OCI-LY3 (cell line): Measurements from ENCODE around the gene PRR7.

Source experiments
- H2AFZ ChIP-seq: fragments of 200-600, 300-600 bp; shearing (Covaris generic); 2 replicates; pipeline ENCODE4 v1.6.0; 2014; ENCODE audit warnings: antibody characterized with exemption, low read depth, low read length
- H3K27ac ChIP-seq: fragments of 200-600, 300-600 bp; sonication (generic); 2 replicates; pipeline ENCODE4 v1.5.1; 2014; ENCODE audit warnings: mild to moderate bottlenecking, low read length, moderate library complexity, mixed read lengths
- H3K27me3 ChIP-seq: fragments of 200-600, 300-600 bp; sonication (generic); 2 replicates; pipeline ENCODE4 v1.6.1; 2014; ENCODE audit warnings: low read depth, low read length, mixed read lengths
- H3K36me3 ChIP-seq: fragments of 200-600, 300-600 bp; sonication (generic); replicated peaks from 2 replicates; pipeline ENCODE3; 2014; ENCODE audit warnings: low read depth, low read length, mixed read lengths
- H3K4me1 ChIP-seq: fragments of 300-600, 200-600 bp; sonication (generic); 2 replicates; pipeline ENCODE4 v1.6.1; 2014; ENCODE audit warnings: low read length, mixed read lengths
- H3K4me2 ChIP-seq: fragments of 200-600, 300-600 bp; sonication (generic); 2 replicates; pipeline ENCODE4 v1.6.1; 2014; ENCODE audit warnings: low read length, mixed read lengths
- H3K4me3 ChIP-seq: fragments of 300-600, 200-600 bp; sonication (generic); 2 replicates; pipeline ENCODE4 v1.5.1; 2014; ENCODE audit warnings: antibody characterized with exemption, mild to moderate bottlenecking, low read length, moderate library complexity
- H3K79me2 ChIP-seq: fragments of 300-600, 200-600 bp; shearing (Covaris generic); 2 replicates; pipeline ENCODE4 v1.6.1; 2014; ENCODE audit warnings: mild to moderate bottlenecking, low read length, mixed read lengths
- H3K9ac ChIP-seq: fragments of 300-600, 200-600 bp; shearing (Covaris generic); 2 replicates; pipeline ENCODE4 v1.6.0; 2014; ENCODE audit warnings: mild to moderate bottlenecking, low read length, moderate library complexity
- H3K9me3 ChIP-seq: fragments of 200-600, 300-600 bp; shearing (Covaris generic); 2 replicates; pipeline ENCODE4 v1.6.1; 2014; ENCODE audit warnings: low read length, mixed read lengths; ENCODE audit not compliant: insufficient read depth
- H4K20me1 ChIP-seq: fragments of 200-600, 300-600 bp; sonication (generic); 2 replicates; pipeline ENCODE4 v1.6.1; 2016; ENCODE audit warnings: low read length, mixed read lengths; ENCODE audit not compliant: insufficient read depth
- EZH2phosphoT487 ChIP-seq: fragments of 200-600 bp; shearing (Covaris generic); IDR thresholded peaks from 2 replicates; pipeline ENCODE4 v1.6.1; 2018; ENCODE audit warnings: antibody characterized with exemption, mixed run types, low read depth
- TF ChIP-seq, protein P1 (sequence below): fragments of 200-600, 300-600 bp; sonication (generic); IDR thresholded peaks from 2 replicates; pipeline ENCODE4 v1.5.1; 2014; ENCODE audit warnings: antibody characterized with exemption, low read length, low read depth

PRR7 gene

DNA sequence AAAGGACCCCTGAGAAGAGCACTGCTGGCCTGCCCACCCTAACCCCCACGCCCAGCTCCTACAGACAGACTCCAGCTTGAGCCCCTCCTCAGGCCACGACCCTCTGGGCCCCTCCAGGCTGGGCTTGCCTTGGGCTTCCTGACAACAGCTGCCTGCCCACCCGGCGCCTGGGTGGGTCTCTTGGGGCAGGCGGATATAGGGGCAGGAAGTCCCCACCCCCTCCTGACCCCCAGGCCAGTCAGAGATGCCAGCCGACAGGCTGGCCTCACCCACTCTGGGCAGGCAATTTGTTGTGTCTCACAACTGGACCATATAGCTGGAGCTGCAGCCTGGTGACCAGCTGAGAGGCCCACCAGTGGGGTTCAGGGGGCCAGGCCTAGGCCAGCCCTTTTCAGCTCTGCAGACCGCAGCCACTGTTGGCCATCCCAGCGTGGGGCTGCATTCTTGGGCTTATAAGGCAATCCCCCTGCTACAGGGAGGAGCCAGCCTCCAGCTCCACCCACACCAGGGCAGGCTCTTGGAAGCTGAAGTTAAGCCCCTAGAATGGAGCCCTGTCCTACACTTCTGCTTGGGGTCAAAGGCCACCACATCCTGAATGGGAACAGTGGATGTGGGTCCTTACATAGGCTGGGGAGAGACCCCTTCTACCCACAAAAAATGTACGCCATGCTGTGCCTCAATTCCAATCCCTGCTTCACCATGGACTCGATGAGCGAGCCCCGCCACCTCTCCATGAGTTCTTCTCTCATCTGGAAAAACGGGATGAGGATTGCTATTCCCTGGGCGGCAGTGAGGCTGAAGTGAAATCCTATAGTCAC, 48.8 kb downstream of the PRR7 start:
- H3K4me3 ChIP-seq = no peak overlapping the region
- peaks cover 40% of the 10 kb centered on the region for H3K4me1 ChIP-seq
- no peak overlapping the region for H2AFZ ChIP-seq
- H3K27me3 ChIP-seq = peaks cover 28% of the 10 kb centered on the region
- H3K9me3 ChIP-seq = no peaks in the 10 kb centered on the region
- no peaks in the 10 kb centered on the region for H3K79me2 ChIP-seq
- no peak for TF ChIP-seq EZH2phosphoT487
- TF ChIP-seq, protein P1, sequence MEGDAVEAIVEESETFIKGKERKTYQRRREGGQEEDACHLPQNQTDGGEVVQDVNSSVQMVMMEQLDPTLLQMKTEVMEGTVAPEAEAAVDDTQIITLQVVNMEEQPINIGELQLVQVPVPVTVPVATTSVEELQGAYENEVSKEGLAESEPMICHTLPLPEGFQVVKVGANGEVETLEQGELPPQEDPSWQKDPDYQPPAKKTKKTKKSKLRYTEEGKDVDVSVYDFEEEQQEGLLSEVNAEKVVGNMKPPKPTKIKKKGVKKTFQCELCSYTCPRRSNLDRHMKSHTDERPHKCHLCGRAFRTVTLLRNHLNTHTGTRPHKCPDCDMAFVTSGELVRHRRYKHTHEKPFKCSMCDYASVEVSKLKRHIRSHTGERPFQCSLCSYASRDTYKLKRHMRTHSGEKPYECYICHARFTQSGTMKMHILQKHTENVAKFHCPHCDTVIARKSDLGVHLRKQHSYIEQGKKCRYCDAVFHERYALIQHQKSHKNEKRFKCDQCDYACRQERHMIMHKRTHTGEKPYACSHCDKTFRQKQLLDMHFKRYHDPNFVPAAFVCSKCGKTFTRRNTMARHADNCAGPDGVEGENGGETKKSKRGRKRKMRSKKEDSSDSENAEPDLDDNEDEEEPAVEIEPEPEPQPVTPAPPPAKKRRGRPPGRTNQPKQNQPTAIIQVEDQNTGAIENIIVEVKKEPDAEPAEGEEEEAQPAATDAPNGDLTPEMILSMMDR = no peak
- no peak overlapping the region for H3K27ac ChIP-seq
- no peaks in the 10 kb centered on the region for H3K36me3 ChIP-seq
- H4K20me1 ChIP-seq = no peaks in the 10 kb centered on the region
- no peak overlapping the region; the same call in 1 of the 2 replicates for H3K9ac ChIP-seq
- peak overlapping the region; percentile 82 for H3K4me2 ChIP-seq

- Histone ChIP-seq H3K4me1 (peaks cover 47% of the 10 kb centered on the region), H3K79me2 (no peaks in the 10 kb centered on the region), H3K4me2 (peak overlapping the region; percentile 82)
Observed at GRCh38 chr5:177496070-177496726, 49.6 kb downstream of the PRR7 start.

DNA sequence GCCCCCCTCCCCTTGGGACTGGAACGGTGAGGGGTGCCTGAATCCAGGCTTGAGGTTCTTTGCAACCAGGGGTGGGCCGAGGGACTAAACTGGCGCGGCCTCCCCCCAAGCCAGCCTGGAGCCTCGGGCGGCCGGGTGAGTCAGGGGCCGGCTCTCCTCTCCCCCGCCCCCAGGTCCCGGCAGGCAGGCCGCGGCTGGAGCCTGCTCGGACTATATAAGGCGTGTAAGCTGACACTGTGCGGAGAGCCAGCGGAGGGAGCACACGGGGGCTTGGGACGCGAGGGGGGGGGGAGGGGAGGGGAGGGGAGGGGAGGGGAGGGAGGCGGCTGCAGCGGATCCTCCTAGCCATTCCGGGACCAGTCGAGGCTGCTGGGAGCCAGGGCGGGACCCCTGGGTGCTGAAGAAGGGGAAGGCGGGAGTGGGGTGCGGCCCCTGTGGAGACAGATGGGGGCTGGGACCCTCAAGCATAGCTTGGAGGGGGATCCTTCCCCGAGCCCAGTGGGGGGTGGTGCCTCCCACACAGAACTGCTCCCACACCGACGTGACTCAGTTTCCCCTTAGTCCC, 50.2 kb downstream of the PRR7 start:
- H4K20me1 ChIP-seq = peaks cover 7% of the 10 kb centered on the region; the same call in 1 of the 2 replicates
- H3K27me3 ChIP-seq = peaks cover 28% of the 10 kb centered on the region
- H3K4me2 ChIP-seq = peak overlapping the region; percentile 82
- H3K27ac ChIP-seq = no peak overlapping the region
- H3K4me1 ChIP-seq = peaks cover 53% of the 10 kb centered on the region
- TF ChIP-seq, protein P1 = no peak
- TF ChIP-seq EZH2phosphoT487 = no peak
- no peak overlapping the region for H2AFZ ChIP-seq
- H3K4me3 ChIP-seq = peak overlapping the region; percentile 82
- no peaks in the 10 kb centered on the region for H3K79me2 ChIP-seq
- no peaks in the 10 kb centered on the region for H3K9me3 ChIP-seq
- H3K36me3 ChIP-seq = no peaks in the 10 kb centered on the region
- H3K9ac ChIP-seq = peak overlapping the region; percentile 50

More at GRCh38 chr5:177496070-177496726, 49.6 kb downstream of the PRR7 start:
- H3K27ac ChIP-seq = no peak overlapping the region
- H3K27me3 ChIP-seq = peaks cover 28% of the 10 kb centered on the region
- H4K20me1 ChIP-seq = peaks cover 1% of the 10 kb centered on the region; the same call in 1 of the 2 replicates
- no peak for TF ChIP-seq EZH2phosphoT487
- TF ChIP-seq, protein P1 = no peak
- H3K9ac ChIP-seq = peak overlapping the region; percentile 45; the same call in 1 of the 2 replicates
- no peaks in the 10 kb centered on the region for H3K9me3 ChIP-seq
- H3K36me3 ChIP-seq = no peaks in the 10 kb centered on the region
- H3K4me3 ChIP-seq = peak overlapping the region; percentile 82
- no peak overlapping the region for H2AFZ ChIP-seq
